ENCODE results near the gene LPAR2. TPM values are rescaled to one million over a fixed set of nuclear protein-coding genes. Genes with fewer than 3 reads are reported as not detected.

The LPAR2 gene
- total and polyA plus RNA-seq, 7 experiments from 2014 or later, result 16.5 to 91.7 (median 70.8) TPM

Other genes starting within 250 kb of the LPAR2 start
- gene GATAD2A, start 222.5 kb downstream of the LPAR2 start, total RNA-seq, result 100 to 1,000 TPM in 4 of 5 experiments, 10 to 100 TPM in 1; 97.9 to 123 (median 116) TPM
- gene GATAD2A, start 222.5 kb downstream of the LPAR2 start, polyA plus RNA-seq, result 10 to 100 TPM; 11.3 to 25.7 TPM
- gene TSSK6, start 112.7 kb downstream of the LPAR2 start, total RNA-seq, result 10 to 100 TPM in 1 of 5 experiments, 1 to 10 TPM in 4; 3.3 to 11.3 (median 5.2) TPM
- gene TSSK6, start 112.7 kb downstream of the LPAR2 start, polyA plus RNA-seq, result 1 to 10 TPM; 1.4 to 4.2 TPM
- gene NDUFA13, start 112.0 kb downstream of the LPAR2 start, total RNA-seq, result 100 to 1,000 TPM; 172 to 362 (median 176) TPM
- 100 to 1,000 TPM; 363 to 380 TPM for gene NDUFA13, start 112.0 kb downstream of the LPAR2 start, polyA plus RNA-seq
- 10 to 100 TPM in 3 of 5 experiments, 1 to 10 TPM in 2; 3.3 to 18.2 (median 12.7) TPM for gene YJEFN3, start 99.3 kb downstream of the LPAR2 start, total RNA-seq
- gene YJEFN3, start 99.3 kb downstream of the LPAR2 start, polyA plus RNA-seq, result under 1 TPM in 1 of 2 donors, not detected in 1; 0.68 TPM
- gene CILP2, start 90.0 kb downstream of the LPAR2 start, total RNA-seq, result under 1 TPM in 4 of 5 experiments, not detected in 1; 0.32 to 0.53 (median 0.49) TPM
- gene CILP2, start 90.0 kb downstream of the LPAR2 start, polyA plus RNA-seq, result under 1 TPM; 0.27 to 0.69 TPM
- 10 to 100 TPM; 22.6 to 42.7 (median 42.0) TPM for gene PBX4, start 9.5 kb downstream of the LPAR2 start, total RNA-seq
- 1 to 10 TPM; 3.8 to 9.2 TPM for gene PBX4, start 9.5 kb downstream of the LPAR2 start, polyA plus RNA-seq
- gene GMIP, start 15.4 kb upstream of the LPAR2 start, total RNA-seq, result 100 to 1,000 TPM in 3 of 5 experiments, 10 to 100 TPM in 2; 97.2 to 141 (median 109) TPM
- 10 to 100 TPM; 32.9 to 68.6 TPM for gene GMIP, start 15.4 kb upstream of the LPAR2 start, polyA plus RNA-seq
- gene ATP13A1, start 35.5 kb upstream of the LPAR2 start, total RNA-seq, result 100 to 1,000 TPM in 2 of 5 experiments, 10 to 100 TPM in 3; 86.5 to 138 (median 98.9) TPM
- gene ATP13A1, start 35.5 kb upstream of the LPAR2 start, polyA plus RNA-seq, result 10 to 100 TPM; 22.2 to 52.7 TPM
- 100 to 1,000 TPM in 2 of 5 experiments, 10 to 100 TPM in 3; 67.8 to 202 (median 74.9) TPM for gene ZNF101, start 40.6 kb upstream of the LPAR2 start, total RNA-seq
- gene ZNF101, start 40.6 kb upstream of the LPAR2 start, polyA plus RNA-seq, result 100 to 1,000 TPM; 113 to 143 TPM
- 10 to 100 TPM in 4 of 5 experiments, 1 to 10 TPM in 1; 7.0 to 35.0 (median 30.3) TPM for gene ZNF14, start 104.9 kb upstream of the LPAR2 start, total RNA-seq
- gene ZNF14, start 104.9 kb upstream of the LPAR2 start, polyA plus RNA-seq, result 10 to 100 TPM; 15.6 to 17.6 TPM
- gene ZNF506, start 193.5 kb upstream of the LPAR2 start, total RNA-seq, result 10 to 100 TPM; 20.4 to 93.9 (median 55.7) TPM
- gene ZNF506, start 193.5 kb upstream of the LPAR2 start, polyA plus RNA-seq, result 10 to 100 TPM; 23.5 to 35.9 TPM
- gene ZNF253, start 237.7 kb upstream of the LPAR2 start, total RNA-seq, result 10 to 100 TPM in 4 of 5 experiments, 1 to 10 TPM in 1; 9.5 to 33.8 (median 14.8) TPM
- gene ZNF253, start 237.7 kb upstream of the LPAR2 start, polyA plus RNA-seq, result 10 to 100 TPM in 1 of 2 donors, 1 to 10 TPM in 1; 9.8 to 16.0 TPM

All from naive thymus-derived CD4-positive, alpha-beta T cell (primary cell).